NCI-H1694 treated with DMSO at 0.1 percent for 48 hours (cell line): ENCODE data around the gene SNF8.
A peak's percentile ranks its signal among the peaks of the same experiment; 100 is the strongest.
"Not testable (repeated sequence)": the region's sequence is repeated elsewhere in the genome, so short reads cannot be mapped to it uniquely, and the experiment has no call there.

Experiments
- DNase-seq: peaks from one replicate; lab custom pipeline; 2025; lab: John Stamatoyannopoulos, UW

Gene SNF8

GRCh38 chr17:48944515-48945260 is at the start of gene SNF8:
Gene SNF8 (minus strand): TSS chr17:48944842. CDS start chr17:48944734, 108 bp downstream.
- peak; percentile 71 for DNase-seq

GRCh38 chr17:48993951-48994350 is 49.3 kb upstream of the SNF8 start:
- no peak for DNase-seq

- DNase-seq = no peak
Observed at GRCh38 chr17:48993305-48993704, 48.7 kb upstream of the SNF8 start.

GRCh38 chr17:48992444-48992843 is 47.8 kb upstream of the SNF8 start:
- DNase-seq = no peak

GRCh38 chr17:48990882-48991357 is 46.3 kb upstream of the SNF8 start:
- DNase-seq = no peak

GRCh38 chr17:48989100-48989499 is 44.5 kb upstream of the SNF8 start:
- no peak for DNase-seq

- DNase-seq = no peak
Observed at GRCh38 chr17:48985436-48986245, 41.0 kb upstream of the SNF8 start.

- no peak for DNase-seq
Observed at GRCh38 chr17:48981927-48982539, 37.4 kb upstream of the SNF8 start.

- no peak for DNase-seq
Observed at GRCh38 chr17:48973806-48974205, 29.2 kb upstream of the SNF8 start.

- no peak for DNase-seq
Observed at GRCh38 chr17:48972749-48973097, 28.1 kb upstream of the SNF8 start.

- no peak for DNase-seq
Observed at GRCh38 chr17:48970865-48971687, 26.4 kb upstream of the SNF8 start.

GRCh38 chr17:48970224-48970623 is 25.6 kb upstream of the SNF8 start:
- no peak for DNase-seq

- no peak for DNase-seq
Observed at GRCh38 chr17:48961516-48962233, 17.0 kb upstream of the SNF8 start.

- no peak for DNase-seq
Observed at GRCh38 chr17:48960834-48961515, 16.3 kb upstream of the SNF8 start.

- no peak for DNase-seq
Observed at GRCh38 chr17:48954300-48954755, 9.7 kb upstream of the SNF8 start.

GRCh38 chr17:48952904-48953303 is 8.3 kb upstream of the SNF8 start:
- DNase-seq = no peak

GRCh38 chr17:48951572-48951971 is 6.9 kb upstream of the SNF8 start:
- no peak for DNase-seq

- DNase-seq = not testable (repeated sequence)
Observed at GRCh38 chr17:48945261-48945651, 614 bp upstream of the SNF8 start.

GRCh38 chr17:48933035-48933434 is 11.6 kb downstream of the SNF8 start:
- no peak for DNase-seq

- no peak for DNase-seq
Observed at GRCh38 chr17:48930435-48930873, 14.2 kb downstream of the SNF8 start.

- DNase-seq = no peak
Observed at GRCh38 chr17:48929812-48930165, 14.9 kb downstream of the SNF8 start.
